ENCODE measurements around the gene MMGT1.
"Not testable (repeated sequence)": the region's sequence is repeated elsewhere in the genome, so short reads cannot be mapped to it uniquely, and the experiment has no call there.

The MMGT1 gene

DNA sequence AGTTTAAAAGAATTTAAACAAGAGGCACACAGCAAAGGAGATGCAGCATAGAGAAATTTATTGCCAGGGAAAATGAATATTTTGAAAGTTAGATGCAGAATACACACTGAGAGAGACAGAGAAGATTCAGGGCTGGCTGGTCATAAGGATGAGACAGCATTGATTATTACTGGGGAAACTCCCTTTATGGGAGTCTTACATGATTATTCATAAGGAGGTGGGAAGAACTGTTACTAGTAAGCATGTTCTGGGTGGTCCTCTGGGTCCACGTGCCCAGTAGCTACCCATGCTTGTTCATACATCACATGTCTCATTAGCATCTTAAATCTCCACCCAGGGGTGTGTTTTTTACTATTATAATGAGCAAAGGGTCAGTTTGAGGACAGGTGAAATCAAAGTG lies 53.3 kb downstream of the MMGT1 start:
- not testable (repeated sequence) for DNase-seq

GRCh38 chrX:135914404-135914803 lies 59.4 kb downstream of the MMGT1 start:
- no peak for DNase-seq
